HG03066 (cell line): Measurements from ENCODE around the gene TBC1D3E.
"Not testable (repeated sequence)": the region's sequence is repeated elsewhere in the genome, so short reads cannot be mapped to it uniquely, and the experiment has no call there.

Source experiments
- ATAC-seq: cut with Tn5 transposase; IDR thresholded peaks from one replicate; pipeline ENCODE4 v1.9.1; 2021; ENCODE audit warnings: low read depth; ENCODE audit not compliant: unreplicated experiment

The TBC1D3E gene

DNA sequence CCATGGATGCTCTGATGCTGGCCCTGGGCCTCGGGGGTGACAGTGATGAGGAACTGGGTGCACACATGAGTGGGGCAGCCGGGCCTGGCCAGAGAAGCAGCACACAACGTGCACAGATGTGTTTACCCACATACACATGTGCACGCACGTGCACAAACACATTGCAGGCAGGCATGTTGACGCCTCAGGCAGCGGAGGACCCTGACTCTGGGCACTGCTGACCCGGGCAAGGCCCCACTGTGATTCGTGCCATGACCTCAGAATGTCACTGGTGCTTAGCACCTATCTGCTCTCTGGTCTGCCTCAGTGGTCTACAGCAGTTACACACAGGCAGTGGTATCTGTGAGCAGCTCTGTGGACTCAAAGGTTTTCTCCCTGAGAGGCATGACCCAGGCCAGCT lies at the start of gene TBC1D3E:
TSS of gene TBC1D3E (plus strand) at position 301 of the 400 bp plus-strand sequence. CDS start 1,545 bp downstream, outside the sequence.
- ATAC-seq = not testable (repeated sequence)

DNA sequence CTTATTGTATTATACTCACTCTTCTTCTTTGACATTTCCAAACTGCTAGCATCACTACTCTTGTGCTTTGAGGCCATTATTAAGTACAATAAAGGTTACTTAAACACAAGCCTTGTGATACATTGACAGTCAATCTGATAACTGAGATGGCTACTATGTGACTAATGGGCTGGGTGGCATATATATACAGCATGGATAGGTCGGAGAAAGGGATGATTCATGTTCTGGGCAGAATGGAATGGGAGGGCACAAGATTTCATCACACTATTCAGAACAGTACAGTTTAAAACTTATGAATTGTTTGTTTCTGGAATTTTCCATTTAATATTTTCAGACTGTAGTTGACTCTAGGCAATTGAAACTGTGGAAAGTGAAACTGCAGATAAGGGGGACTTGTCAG lies 40.4 kb upstream of the TBC1D3E start:
- not testable (repeated sequence) for ATAC-seq

DNA sequence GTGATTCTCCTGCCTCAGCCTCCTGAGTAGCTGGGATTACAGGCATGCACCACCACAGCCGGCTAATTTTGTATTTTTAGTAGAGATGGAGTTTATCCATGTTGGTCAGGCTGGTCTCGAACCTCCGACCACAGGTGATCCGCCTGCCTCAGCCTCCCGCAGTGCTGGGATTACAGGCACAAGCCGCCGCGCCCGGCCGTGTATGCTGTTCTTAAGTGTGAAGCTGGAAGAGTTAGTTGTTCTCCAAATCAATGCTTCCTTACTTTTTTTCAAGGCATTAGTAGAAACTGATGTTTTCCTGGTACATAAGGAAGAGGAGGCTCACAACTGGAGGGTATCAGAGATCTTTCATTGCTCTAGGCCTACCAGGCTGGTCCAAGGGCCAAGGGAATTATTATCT lies 39.6 kb upstream of the TBC1D3E start:
- ATAC-seq = not testable (repeated sequence)

DNA sequence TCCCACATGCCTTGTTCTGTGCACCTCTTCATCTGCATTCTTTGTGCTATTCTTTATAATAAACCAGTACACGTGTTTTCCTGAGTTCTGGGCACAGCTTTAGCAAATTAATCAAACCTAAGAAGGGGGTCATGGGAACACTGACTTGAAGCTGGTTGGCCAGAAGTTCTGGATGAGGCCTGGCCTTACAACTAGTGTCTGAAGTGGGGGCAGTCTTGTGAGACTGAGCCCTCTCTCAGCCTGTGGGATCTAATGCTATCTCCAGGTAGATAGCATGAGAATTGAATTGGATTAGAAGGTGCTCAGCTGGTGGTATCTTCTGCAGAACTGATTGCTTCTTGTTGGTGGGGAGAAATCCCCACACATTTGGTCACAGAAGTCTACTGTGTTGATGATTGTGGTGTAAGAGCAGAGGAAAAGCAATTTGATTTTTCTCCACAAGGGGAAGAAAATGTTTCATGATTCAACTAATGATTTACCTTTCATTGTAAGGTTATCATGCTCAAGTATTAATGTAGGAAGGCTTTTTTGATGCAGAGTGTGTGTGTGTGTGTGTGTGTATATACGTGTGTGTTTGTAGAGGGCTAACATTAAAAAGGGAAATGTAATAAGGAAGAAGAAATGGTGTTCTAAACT lies 33.6 kb upstream of the TBC1D3E start:
- ATAC-seq = not testable (repeated sequence)

DNA sequence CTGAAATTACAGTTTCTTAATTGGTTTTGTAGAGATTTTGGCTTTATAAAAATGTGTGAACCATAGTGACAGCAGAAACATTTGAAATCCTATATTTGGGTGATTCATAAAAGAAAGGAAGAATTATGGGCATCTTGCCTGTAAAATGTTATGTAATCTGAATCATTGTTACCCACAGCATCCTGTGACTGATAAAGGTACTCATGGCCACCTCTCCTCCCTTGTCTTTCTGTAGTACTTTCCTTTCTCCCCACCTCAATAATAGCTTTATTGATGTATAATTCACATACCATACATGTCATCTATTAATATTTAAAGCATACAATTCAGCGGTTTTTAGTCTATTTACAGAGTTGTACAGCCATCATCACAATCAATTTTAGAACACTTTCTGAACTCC lies 28.5 kb upstream of the TBC1D3E start:
- ATAC-seq = not testable (repeated sequence)

DNA sequence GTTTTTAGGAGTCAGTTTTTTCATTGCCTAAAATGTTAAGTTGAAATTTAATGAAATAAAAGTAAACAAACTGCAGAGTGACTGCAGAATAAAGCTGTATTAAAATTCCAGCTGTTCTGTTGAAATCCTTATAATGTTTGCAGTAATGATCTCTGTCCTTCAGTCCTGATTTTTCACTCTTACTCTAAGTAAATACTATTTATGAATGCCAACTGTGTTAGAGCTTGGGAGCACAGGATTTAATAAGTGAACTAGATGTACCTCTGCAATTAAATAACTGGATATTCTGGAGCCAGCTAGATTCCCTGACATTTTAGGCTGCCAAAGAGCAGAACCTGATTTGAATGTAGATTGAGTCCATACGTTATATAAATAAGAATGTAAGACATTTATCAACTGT lies 7.9 kb upstream of the TBC1D3E start:
- ATAC-seq = not testable (repeated sequence)

DNA sequence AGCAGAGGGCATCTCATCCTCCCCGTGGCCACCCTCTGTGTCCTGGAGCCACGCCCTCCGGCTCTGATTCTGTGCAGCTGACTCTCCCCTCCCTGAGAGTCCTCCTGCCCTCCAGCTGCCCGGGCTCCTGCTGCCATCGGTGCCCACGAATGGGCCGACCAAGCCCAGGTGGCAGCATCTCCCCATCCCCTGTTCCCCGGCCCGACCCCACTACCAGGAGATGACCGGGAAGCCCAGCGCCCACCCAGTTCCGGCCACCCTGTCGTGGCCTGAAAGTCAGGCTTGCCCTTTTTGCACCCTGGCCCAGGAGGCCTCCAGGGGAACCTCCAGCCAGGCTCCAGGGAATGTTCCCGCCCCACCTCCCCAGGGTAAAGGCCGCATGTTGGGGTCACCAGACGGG lies 7.1 kb downstream of the TBC1D3E start:
- not testable (repeated sequence) for ATAC-seq
